Activated CD8-positive, alpha-beta memory T cell treated with anti-CD3 and anti-CD28 coated beads, Interleukin-2, amount 50 U/mL, for 48 hours (primary cell): Measurements from ENCODE around the gene EFTUD2.
"Not testable (repeated sequence)": the region's sequence is repeated elsewhere in the genome, so short reads cannot be mapped to it uniquely, and the experiment has no call there.

Experiments used
- DNase-seq: peaks from one replicate; pipeline ENCODE4 v3.0.0-alpha.2; 2020

EFTUD2 gene

DNA sequence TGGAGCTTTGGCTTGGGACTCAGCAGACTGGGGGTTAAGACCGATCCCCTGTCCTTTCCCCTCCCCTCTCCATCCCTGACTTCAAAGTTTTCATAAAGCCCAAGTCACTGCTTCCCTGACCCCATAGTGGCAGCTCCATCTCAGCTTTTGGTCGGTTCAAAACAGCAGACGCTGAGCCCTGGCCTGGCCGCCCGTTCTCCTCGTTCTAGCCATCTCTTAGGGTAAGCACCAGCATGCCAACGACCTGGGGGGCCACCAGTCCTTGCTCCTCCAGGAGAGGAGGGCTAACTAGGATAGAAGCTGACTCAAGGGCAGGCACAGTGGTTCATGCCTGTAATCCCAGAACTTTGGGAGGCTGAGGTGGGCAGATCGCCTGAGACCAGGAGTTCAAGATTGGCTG is 53.0 kb downstream of the EFTUD2 start:
- DNase-seq: no peak

DNA sequence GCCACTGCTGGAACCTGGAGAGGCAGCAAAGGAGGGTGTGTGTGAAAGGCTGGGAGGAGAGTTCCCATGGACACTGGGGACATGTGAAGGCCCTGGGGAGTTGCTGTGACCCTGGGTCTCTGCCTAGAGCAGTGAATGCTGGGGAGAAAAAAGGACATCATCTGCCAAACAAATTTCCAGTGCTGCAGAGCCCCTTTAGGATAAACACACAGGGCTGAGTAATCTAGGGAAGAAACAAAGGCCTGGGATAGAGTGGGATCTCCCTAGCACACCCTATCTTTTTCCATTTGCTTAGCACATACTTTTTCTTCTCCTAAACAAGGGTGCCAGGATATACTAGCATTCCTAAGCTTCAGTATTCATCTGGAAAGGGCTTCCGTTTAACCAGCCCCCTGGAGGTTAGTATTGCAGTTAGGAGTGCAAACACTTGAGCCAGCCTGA is 54.8 kb downstream of the EFTUD2 start:
- DNase-seq: no peak

DNA sequence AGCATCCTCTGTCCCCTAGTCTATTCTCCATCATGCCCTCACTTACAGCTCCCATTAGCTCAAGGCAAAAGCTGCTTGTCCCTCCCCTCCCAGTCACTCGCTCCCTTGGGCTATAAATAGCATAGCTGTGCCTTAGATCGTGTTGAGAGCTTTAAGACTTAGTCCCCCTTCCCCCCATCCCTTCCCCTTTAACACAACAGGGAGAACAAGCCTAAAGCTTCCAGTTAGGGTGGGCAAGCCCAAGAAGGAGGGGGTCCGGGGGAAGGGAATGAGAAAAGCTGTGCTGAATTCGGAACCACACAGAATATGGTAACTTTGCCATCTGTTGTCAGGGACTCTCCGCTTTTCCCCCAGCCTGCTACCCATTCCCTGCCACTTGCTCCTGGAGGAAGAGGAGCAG is 56.5 kb downstream of the EFTUD2 start:
- no peak for DNase-seq

DNA sequence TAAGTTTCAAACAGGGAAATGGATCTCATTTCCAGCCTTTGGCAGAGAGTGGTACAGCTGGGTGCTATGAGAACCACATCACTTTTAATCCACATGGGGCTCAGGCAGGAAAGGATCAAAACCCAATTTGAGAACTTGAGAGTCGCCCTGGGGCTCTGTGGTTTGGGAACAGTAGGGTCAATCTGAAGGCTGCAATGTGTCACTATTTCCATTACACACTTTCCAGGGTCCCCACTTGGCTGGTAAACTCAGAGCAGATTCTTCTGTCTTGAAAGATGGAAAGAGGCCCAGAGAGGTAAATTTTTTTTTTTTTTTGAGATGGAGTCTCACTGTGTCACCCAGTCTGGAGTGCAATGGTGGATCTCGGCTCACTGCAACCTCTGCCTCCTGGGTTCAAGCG is 58.3 kb downstream of the EFTUD2 start:
- no peak for DNase-seq

DNA sequence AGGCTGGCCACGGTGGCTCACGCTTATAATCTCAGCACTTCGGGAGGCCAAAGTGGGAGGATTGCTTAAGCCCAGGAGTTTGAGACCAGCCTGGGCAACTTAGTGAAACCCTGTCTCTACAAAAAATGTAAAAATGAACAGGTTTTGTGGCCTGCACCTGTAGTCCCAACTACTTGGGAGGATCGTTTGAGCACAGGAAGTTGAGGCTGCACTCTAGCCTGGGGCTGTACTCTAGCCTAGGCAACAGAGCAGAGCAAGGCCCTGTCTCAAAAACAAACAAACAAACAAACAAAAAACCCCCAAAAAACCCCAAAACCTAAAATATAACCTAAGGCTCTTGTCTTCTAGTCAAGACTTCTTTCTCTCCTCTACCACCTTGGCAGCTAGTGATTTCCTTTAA is 59.0 kb downstream of the EFTUD2 start:
- no peak for DNase-seq

DNA sequence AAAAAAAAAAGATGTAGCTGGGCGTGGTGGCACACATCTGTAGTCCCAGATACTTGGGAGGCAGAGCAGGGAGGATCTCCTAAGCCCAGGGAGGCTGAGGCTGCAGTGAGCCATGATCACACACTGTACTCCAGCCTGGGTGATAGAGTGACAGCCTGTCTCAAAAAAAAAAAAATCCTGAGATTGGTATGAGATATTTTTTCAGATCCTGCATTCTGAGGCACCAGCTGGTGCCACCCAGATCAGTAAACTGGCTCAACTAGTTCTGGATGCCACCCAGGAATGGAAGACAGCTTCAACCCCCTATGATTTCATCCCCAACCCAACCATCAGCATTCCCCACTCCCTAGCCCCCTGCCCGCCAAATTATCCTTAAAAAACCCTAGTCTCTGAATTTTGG is 62.0 kb downstream of the EFTUD2 start:
- no peak for DNase-seq

DNA sequence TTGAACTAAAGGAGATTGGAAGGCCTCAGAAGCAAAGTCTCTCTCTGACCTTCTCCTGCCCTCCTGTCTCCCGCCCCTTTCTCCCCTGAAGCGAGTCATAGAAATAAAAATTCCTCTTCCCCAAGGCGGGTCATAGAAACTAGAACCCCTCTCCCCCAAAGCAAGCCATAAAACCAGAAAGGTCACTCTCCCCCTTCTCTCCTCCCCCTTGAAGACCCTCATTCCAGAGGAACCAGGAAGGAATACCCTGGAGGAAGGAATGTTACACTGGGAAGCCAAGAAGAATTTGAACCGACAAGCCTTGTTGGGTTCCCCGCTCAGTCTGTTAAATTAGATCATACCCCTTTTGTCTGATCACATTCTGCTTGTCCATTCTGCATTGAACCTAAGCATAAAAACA is 66.4 kb downstream of the EFTUD2 start:
- no peak for DNase-seq

DNA sequence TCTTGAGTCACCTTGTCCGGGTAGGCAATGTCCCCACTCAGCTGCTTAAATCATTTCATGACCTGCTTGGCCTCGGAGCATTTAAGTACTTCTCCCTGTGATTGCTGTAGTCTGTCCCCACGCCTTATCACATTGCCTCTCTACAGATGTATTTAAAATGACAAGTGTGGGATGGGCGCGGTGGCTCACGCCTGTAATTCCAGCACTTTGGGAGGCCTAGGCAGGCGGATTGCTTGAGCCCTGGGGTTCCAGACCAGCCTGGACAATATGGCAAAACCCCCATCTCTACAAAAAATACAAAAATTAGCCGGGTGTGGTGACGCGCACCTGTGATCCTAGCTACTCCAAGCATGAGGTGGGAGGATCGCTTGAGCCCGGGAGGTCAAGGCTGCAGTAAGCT is 67.9 kb downstream of the EFTUD2 start:
- no peak for DNase-seq

DNA sequence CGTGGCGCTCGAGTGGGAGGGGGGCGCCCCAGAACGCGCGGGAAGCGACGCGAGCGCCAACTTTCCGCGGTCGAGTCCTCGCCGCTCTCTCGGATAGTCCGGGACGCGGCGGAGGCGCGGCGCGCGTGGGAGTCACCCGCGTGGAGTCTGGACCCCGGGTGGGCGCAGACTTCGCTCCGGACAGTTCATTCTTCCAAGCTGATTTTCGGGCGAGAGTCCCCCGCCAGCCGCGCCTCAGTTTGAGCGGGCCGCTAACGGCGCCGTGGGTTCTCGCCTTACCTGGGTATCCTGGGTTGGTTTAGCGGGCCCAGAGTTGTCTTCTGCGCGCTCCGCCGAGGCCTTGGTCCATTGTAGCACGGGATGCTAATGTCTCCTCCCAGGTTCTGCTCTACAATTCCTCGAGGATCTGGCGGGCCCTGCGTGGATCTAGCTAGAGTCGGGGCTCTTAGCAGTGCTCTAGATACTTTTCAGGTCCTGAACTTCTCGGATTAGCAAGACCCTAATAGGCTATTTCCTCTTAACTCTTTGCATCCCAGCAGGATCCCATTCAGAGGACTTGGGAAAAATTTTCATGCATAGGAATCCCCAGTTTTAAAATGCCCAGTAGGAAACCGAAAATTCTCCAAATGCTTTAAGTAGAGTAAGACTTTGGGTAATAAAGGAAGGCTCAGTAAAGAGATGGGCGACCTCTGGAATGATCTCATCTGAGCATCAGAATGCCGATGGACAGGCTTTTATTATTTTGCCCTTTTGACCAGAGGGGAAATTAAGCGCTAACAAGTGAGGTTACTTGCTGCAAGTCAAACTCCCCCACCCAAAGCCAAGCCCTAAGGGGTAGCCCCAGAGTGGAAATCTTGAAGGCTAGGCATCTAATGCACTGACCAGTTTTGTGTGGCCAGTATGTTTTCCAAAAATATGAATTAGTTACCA is 68.6 kb downstream of the EFTUD2 start:
- peak; percentile 65 for DNase-seq

DNA sequence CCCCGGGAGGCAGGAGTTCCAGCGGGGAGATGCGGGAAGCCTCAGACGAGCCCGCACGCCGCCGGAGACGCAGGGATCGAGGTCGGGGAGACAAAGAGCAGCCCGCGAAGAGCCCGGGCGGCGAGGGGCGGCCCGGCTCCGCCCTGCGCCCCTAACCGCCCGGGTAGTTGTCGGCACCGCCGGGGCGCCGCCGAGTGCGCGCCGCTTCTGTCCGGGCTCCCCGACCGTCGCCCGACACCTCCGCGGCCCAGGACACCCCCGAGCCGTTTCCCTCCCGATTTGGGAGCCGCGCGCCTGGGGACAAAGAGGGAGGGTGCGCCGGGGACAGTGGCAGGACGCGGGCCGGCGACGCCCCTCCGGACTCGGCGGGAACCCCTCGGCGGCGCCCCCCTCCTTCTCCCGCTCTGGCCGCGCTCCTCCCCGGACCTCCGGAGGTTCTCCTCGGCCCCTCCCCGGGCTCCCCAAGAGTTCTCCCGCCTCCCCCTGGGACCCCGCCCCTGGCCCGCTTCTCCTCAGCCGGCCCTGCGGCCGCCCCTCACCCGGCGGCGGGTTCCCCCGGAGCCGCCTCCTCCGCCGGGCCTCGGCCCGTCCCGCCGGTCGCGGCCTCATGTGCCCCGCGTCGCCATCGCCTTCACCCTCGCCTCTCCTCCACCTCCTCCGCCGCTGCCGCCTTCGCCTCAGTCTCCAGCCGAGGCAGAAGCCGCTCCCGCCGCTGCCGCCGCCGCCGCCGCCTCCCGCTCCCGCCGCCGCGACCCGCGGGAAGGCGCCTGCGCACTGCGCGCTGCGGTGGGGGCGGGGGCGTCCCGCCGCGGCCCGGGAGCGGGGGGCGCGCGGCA is 69.5 kb downstream of the EFTUD2 start, which contains the start of gene GJC1:
Gene GJC1, minus strand, starts transcription at position 765 of the 836 bp plus-strand sequence. CDS start 24,470 bp downstream, outside the sequence.
- peak; percentile 70 for DNase-seq

DNA sequence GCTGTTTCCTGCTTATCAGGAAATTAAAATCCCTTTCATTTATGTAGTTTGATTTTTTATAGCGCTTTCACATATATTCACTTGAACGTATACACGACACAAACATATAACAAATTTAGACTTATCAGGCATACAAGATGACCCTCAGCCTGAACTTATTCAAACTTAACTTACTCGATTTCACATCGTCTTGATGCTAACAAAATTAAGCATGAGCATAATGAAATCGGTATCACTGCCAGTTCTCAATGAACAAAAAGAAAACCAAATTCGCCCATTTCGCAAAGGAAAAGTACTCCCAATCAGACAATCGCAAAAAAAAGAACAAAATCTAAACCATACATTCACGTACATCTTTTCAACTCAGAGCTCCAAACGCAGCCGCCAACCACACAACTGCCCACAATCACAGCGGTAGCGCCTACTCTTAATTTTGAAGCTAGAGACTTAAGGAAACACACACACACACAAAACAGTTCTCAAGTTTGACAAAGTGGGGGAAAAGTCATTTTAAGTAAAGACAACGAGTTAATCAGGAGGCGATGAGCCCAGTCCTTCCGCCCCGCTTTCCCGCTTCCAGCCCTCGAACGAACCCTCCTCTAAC is 70.2 kb downstream of the EFTUD2 start:
- no peak for DNase-seq

DNA sequence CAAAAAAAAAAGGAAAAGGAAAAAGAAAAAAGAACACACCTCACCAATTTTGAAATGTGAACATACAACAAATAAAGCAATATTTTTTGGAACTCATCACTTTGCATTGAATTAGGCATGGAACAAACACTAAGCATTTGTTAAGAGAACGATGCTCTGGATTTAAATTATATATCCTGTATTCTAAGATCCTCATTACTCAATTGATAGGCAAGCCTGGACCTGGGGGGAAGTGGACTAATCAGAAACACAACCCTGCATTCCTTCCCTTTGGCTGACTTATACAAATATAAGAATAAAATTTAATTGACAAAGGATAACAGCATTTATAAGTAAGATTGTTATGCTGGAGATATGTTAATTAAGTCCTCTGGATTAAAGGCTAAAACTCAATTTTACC is 71.4 kb downstream of the EFTUD2 start:
- DNase-seq: no peak

DNA sequence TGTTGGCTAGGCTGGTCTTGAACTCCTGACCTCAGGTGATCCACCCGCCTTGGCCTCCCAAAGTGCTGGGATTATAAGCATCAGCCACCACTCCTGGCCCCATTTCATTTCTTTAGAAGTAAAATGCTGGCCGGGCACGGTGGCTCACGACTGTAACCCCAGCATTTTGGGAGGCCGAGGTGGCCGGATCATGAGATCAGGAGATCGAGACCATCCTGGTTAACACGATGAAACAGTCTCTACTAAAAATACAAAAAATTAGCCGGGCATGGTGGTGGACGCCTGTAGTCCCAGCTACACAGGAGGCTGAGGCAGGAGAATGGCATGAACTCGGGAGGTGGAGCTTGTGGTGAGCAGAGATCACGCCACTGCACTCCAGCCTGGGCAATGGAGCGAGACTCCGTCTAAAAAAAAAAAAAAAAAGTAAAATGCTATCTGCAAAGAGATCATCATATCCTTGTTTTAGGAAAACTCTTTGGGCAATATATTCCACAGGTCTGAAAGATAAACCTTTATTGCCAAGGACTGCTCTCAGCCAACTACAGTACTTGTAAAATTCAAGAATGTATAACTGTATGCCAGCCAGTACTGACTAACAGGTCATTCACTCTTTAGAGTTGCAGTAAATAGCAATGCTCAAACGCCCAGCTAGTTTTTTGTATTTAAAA is 73.0 kb downstream of the EFTUD2 start:
- no peak for DNase-seq

DNA sequence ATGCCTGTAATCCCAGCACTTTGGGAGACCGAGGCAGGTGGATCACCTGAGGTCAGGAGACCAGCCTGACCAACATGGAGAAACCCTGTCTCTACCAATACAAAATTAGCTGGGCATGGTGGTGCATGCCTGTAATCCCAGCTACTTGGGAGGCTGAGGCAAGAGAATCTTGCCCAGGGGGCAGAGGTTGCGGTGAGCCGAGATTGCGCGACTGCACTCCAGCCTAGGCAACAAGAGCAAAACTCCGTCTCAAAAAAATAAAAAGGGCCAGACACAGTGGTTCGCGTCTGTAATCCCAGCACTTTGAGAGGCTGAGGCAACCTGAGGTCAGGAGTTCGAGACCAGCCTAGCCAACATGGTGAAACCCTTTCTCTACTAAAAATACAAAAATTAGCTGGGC is 74.0 kb downstream of the EFTUD2 start:
- not testable (repeated sequence) for DNase-seq

DNA sequence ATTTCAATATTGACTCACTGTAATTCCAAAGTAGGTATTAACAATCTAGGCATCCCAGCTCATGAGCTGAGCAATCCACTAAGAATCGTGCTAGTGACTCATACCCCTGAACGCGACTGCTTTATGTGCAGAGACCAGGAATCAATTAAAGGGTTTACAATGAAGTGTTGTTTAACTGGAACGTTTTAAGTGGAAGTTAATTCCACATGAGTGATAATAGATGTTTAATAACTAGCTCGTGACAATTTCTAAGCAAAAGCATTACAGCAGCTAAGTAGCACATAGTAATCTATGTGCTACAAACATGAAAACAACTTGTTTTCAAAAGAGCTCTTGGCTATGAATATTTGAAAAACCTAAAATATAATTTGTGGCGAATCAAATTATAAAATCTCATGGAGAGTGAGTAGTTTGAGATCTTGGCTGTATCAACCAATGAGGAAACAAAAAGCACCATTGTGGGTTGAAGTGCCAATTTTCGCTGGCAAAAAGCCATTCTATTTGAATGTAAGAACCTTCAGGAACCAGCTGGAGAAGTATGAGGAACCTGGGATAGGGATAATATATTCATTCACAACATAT is 78.5 kb downstream of the EFTUD2 start:
- DNase-seq: no peak

DNA sequence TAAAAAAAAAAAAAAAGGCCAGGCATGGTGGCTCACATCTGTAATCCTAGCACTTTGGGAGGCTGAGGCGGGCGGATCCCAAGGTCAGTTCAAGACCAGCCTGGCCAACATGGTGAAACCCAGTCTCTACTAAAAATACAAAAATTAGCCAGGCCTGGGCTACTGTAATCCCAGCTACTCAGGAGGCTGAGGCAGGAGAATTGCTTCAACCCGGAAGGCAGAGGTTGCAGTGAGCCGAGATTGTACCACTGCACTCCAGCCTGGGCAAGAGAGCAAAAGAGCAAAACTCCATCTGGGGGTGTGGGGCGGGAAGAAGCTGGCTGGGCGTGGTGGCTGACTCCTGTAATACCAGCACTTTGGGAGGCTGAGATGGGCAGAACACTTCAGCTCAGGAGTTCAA is 80.7 kb downstream of the EFTUD2 start:
- DNase-seq: not testable (repeated sequence)

DNA sequence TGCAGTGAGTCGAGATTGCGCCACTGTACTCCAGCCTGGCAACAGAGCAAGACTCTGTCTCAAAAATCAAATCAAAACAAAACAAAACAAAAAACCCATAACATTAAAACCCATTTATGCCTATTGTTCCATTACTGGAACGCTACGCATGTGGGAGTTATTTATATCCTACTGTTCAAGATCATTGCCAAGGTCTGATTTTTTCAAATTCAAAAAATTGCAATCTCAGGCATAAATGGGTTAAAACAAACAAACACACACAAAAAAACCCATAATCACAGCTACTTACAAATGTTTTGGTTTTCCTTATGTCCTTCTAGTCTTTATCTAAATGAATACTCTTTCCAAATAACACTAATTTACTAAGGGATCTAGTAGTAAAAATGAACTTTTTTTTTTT is 87.0 kb downstream of the EFTUD2 start:
- DNase-seq: no peak

DNA sequence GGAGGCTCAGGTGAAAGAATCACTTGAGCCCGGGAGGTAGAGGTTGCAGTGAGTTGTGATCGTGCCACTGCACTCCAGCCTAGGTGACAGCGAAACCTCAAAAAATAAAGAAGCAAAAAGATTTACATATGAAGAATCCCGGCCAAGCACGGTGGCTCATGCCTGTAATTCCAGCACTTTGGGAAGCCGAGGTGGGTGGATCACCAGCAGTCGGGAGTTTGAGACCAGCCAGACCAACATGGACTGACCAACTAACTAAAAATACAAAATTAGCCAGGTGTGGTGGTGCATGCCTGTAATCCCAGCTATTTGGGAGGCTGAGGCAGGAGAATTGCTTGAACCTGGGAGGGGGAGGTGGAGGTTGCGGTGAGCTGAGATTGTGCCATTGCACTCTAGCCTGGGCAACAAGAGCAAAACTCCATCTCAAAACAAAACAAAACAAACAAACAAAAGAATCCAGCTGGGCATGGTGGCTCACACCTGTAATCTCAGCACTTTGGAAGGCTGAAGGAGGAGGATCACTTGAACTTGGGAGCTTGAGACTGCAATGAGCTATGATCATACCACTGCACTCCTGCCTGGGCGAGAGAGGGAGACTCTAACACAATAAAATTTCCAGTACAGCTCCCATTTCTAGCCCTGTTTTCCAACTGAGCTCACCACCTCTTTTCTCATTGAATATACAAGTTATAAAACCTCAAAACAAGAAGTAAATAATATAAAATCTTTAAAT is 90.4 kb downstream of the EFTUD2 start:
- DNase-seq: not testable (repeated sequence)

DNA sequence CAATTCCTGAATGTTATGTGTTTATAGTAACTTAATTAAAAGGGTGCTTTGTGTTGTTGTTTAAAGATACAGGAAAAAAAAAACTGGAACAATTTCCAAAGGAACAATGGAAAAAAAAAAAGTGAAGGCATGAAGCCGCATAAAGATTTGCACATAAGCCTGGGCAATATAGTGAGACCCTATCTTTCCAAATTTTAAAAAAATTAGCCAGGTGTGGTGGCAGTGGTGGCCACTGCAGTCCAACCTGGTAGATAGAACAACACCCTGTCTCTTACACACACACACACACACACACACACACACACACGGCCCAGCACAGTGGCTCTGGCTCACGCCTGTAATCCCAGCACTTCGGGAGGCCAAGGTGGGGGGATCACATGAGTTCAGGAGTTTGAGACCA is 91.1 kb downstream of the EFTUD2 start:
- no peak for DNase-seq

DNA sequence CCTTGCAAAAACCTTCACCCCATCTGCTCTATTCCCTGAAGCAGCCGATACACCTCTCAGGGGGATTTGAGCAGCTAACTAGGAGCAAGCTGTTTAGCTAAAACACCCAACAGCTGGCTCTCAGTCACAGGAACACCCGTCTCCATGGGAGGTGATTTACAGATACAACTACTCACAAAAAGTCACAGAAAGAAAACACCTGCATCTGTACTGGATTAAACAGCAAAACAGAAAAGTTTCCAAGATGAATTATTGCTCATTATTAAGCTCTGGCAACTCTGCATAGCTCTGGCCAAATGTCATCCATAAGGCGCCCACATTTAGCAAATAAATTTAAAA is 91.5 kb downstream of the EFTUD2 start:
- no peak for DNase-seq

DNA sequence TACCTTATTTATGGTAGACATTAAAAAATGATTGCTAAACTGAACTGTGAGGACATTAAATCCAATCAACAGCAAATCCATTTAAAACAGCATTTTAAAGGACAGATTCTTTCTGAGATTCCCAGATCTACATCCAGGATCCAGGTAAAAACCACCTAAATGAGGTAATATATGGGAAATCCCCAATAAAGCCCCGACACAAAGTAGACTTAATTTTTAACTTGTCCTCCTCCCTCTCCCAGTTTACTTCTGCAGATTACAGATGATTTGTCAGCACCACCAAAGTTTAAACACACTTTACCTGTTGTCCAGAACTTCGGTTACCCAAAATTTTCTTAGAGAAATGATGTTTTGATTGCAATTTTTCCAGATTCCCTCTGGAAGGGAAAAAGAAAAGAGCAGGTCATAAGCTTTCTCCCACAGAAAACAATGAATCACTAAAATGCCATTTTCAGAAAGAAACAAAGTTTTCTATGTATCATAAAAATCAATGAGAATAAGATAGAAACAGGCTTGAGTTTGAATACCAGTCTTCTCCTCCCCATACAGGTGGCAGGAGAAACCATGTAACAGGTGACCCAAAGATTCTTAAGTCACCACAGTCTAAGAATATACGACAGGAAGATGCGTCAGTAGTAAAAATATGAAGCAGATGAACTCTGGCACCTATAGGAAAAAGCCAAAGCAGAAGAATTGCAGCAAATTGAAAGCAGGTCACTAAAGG is 92.0 kb downstream of the EFTUD2 start:
- no peak for DNase-seq
